ENCODE data around the gene SLC7A6. TPM values are rescaled to one million over a fixed set of nuclear protein-coding genes. Genes with fewer than 3 reads are reported as not detected.
A peak's percentile ranks its signal among the peaks of the same experiment; 100 is the strongest.

SLC7A6 gene
- polyA plus RNA-seq, 1 experiment = 27.4 TPM

GRCh38 chr16:68246121-68246520 is 18.2 kb upstream of the SLC7A6 start:
- ChIA-PET POLR2A (no interaction called here), CTCF (interaction anchor here (2.7 kb wide), 1 partner anchor 15 kb away, joined by 10 read pairs; no protein-coding TSS in a partner anchor)
- no peak for DNase-seq (ENCODE audit: low read depth, low spot score)
- no peak for TF ChIP-seq CTCF (IDR thresholded peaks at IDR 0.05; ENCODE audit: low read depth, low read length)
- no peaks in the 10 kb centered on the region for H3K27me3 ChIP-seq (ENCODE audit: control insufficient read depth, insufficient read depth, low read length)
- no peak overlapping the region for H3K27ac ChIP-seq (ENCODE audit: low read depth, low read length)
- peak overlapping the region; percentile 95 for H3K4me3 ChIP-seq (ENCODE audit: low read depth, low read length)
- peaks cover 3% of the 10 kb centered on the region; the same call in 1 of the 2 replicates for H3K9me3 ChIP-seq (ENCODE audit: control insufficient read depth, insufficient read depth, low read length)

GRCh38 chr16:68246666-68247065 is 17.7 kb upstream of the SLC7A6 start:
- no peak for DNase-seq (ENCODE audit: low read depth, low spot score)
- ChIA-PET CTCF (interaction anchor here (2.7 kb wide), 1 partner anchor 15 kb away, joined by 10 read pairs; no protein-coding TSS in a partner anchor), POLR2A (no interaction called here)
- no peak for TF ChIP-seq CTCF (IDR thresholded peaks at IDR 0.05; ENCODE audit: low read depth, low read length)
- Histone ChIP-seq H3K27ac (ENCODE audit: low read depth, low read length) (no peak overlapping the region), H3K9me3 (ENCODE audit: control insufficient read depth, insufficient read depth, low read length) (peaks cover 3% of the 10 kb centered on the region; the same call in 1 of the 2 replicates), H3K4me3 (ENCODE audit: low read depth, low read length) (peak overlapping the region; percentile 10; the same call in 1 of the 2 replicates), H3K27me3 (ENCODE audit: control insufficient read depth, insufficient read depth, low read length) (no peaks in the 10 kb centered on the region)

- DNase-seq (ENCODE audit: low read depth, low spot score) = no peak
- no peak for TF ChIP-seq CTCF (IDR thresholded peaks at IDR 0.05; ENCODE audit: low read depth, low read length)
- Histone ChIP-seq H3K4me3 (ENCODE audit: low read depth, low read length) (no peak overlapping the region), H3K27ac (ENCODE audit: low read depth, low read length) (no peak overlapping the region), H3K9me3 (ENCODE audit: control insufficient read depth, insufficient read depth, low read length) (peaks cover 3% of the 10 kb centered on the region; the same call in 1 of the 2 replicates), H3K27me3 (ENCODE audit: control insufficient read depth, insufficient read depth, low read length) (no peaks in the 10 kb centered on the region)
- ChIA-PET CTCF (interaction anchor here (1.3 kb wide), 1 partner anchor 15 kb away, joined by 9 read pairs; no protein-coding TSS in a partner anchor), POLR2A (interaction anchor here (0.7 kb wide), 1 partner anchor 281 kb away, joined by 4 read pairs; no protein-coding TSS in a partner anchor)
Observed at GRCh38 chr16:68247400-68247799, 16.9 kb upstream of the SLC7A6 start.

- no peak for TF ChIP-seq CTCF (IDR thresholded peaks at IDR 0.05; ENCODE audit: low read depth, low read length)
- peaks cover 3% of the 10 kb centered on the region; the same call in 1 of the 2 replicates for H3K9me3 ChIP-seq (ENCODE audit: control insufficient read depth, insufficient read depth, low read length)
- no peak overlapping the region for H3K4me3 ChIP-seq (ENCODE audit: low read depth, low read length)
- no peaks in the 10 kb centered on the region for H3K27me3 ChIP-seq (ENCODE audit: control insufficient read depth, insufficient read depth, low read length)
- H3K27ac ChIP-seq (ENCODE audit: low read depth, low read length) = no peak overlapping the region
- POLR2A ChIA-PET = interaction anchor here (0.7 kb wide), 1 partner anchor 281 kb away, joined by 4 read pairs; no protein-coding TSS in a partner anchor
- no peak for DNase-seq (ENCODE audit: low read depth, low spot score)
- CTCF ChIA-PET = interaction anchor here (0.6 to 1.3 kb wide), 2 partner anchors 14 to 81 kb away, joined by 3 to 9 read pairs; no protein-coding TSS in a partner anchor
Observed at GRCh38 chr16:68247932-68248331, 16.4 kb upstream of the SLC7A6 start.

- Histone ChIP-seq H3K27ac (ENCODE audit: low read depth, low read length) (no peak overlapping the region), H3K4me3 (ENCODE audit: low read depth, low read length) (no peak overlapping the region), H3K27me3 (ENCODE audit: control insufficient read depth, insufficient read depth, low read length) (no peaks in the 10 kb centered on the region), H3K9me3 (ENCODE audit: control insufficient read depth, insufficient read depth, low read length) (peaks cover 3% of the 10 kb centered on the region; the same call in 1 of the 2 replicates)
- POLR2A ChIA-PET = no interaction called here
- CTCF ChIA-PET = no interaction called here
- DNase-seq (ENCODE audit: low read depth, low spot score) = no peak
- TF ChIP-seq CTCF (IDR thresholded peaks at IDR 0.05; ENCODE audit: low read depth, low read length) = no peak
Observed at GRCh38 chr16:68249371-68249770, 15.0 kb upstream of the SLC7A6 start.
